ENCODE results near the gene CSTB.

The CSTB gene

GRCh38 chr21:43767984-43768867 is 7.9 kb downstream of the CSTB start:
- DNase-seq (ENCODE audit: low read depth in 2 of 2) = no peak

GRCh38 chr21:43767498-43767983 is 8.6 kb downstream of the CSTB start:
- no peak for DNase-seq (ENCODE audit: low read depth in 2 of 2)

DNA sequence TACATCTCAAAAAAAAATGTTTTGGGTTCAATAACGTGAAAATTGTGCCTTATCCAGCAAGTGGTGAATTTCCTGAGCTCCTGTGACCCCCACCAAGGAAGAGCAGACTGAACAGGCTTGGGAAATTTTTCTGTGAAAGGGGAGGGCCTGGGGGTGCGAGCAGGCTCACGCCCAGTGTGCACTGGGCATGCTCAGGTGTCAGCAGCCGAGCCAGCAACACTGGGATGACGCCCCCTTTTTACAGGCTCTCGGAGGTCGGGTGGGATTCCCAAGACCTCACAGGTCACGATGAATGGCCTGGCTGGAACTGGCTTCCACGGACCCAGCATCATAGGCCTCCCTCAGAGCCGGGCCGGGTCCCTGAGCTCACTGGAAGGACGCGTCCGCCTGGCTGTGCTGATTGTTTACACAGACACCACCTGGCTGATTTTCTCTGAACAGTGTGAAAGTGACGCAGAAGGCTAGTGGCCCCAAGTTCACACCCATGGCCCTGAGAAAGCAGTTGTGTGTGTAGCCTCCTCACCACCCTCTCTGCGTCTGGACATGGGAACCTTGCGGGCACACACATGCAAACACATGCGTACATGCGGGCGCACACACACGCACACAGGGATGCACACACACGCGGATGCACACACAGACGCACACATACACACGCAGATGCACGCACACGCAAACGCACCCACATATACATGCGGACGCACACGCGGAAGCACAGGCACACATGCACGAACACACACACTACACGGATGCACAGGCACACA is 9.2 kb downstream of the CSTB start:
- no peak for DNase-seq (ENCODE audit: low read depth in 2 of 2)

GRCh38 chr21:43764576-43765495 is 11.3 kb downstream of the CSTB start:
- DNase-seq (ENCODE audit: low read depth in 2 of 2) = no peak

DNA sequence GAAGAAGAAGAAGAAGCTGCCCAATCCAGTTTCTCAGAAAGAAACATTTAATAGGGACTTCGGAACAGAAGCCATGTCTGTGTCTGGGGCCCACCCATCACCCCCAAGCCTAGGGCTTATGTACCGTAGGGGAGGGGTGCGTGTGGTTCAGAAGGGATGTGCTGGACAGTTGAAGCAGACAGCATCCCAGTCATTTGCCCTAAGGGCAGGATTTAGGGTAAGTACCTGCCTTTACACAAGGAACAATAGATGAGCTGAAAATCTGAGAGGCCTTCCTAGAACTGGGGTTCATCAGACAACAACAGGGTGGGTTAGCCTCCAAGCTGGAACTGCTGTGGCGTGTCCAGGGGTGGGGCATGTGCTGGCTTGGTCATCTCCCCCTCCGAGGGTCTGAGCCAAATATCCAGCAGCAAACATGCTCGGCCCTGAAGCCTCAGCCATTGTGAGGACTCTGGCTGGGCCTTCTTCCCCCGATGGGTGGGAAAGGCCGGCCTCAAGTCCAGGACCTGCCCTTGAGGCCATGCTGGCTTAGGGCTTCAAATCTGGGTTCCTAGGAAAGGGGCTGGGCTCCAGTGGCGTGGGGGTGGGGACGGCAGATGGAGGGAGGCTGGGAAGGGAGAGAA is 12.1 kb downstream of the CSTB start:
- no peak for DNase-seq (ENCODE audit: low read depth in 2 of 2)

GRCh38 chr21:43762303-43763128 is 13.6 kb downstream of the CSTB start:
- DNase-seq (ENCODE audit: low read depth in 2 of 2) = no peak

DNA sequence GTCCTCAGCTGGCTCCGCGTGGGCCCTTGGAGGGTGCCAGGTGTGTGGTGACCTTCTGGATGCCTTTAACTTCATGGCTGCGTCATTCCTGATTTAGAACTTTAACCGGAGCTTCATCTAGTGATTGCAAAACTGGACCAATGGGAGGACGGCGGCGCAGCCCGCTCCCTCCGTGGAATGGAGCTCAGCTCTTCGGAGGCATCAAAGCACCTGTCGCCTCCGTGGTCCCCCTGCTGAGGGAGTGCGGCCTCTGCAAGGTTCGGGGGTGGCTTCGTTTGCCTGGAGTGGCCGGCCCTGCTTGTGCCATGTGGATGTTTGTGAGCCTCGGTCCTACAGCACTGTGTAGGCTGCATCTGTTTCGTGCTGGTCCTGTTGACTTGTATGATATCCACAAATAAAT is 14.2 kb downstream of the CSTB start:
- no peak for DNase-seq (ENCODE audit: low read depth in 2 of 2)

GRCh38 chr21:43760391-43760958 is 15.6 kb downstream of the CSTB start:
- no peak for DNase-seq (ENCODE audit: low read depth in 2 of 2)

DNA sequence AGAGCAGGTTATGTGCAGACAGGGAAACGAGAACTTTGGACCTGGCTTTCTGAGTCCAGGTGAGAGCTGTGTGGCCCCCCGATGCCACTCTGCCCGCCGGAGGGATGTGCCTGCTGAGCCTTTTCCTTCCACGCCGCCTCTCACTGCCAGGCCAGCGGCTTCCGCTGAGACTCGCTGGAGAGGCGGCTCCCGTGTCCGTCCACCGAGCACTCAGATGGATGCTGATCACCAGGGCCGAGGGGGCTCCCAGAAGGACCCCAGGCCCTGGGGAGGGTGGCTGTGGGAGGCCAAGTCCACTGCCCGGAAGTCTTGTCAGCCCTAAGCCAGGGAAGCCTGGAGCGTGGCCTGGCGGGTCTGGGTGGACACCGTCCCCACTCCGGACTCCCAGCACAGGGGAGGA is 16.5 kb downstream of the CSTB start:
- no peak for DNase-seq (ENCODE audit: low read depth in 2 of 2)

GRCh38 chr21:43758811-43759210 is 17.3 kb downstream of the CSTB start:
- DNase-seq (ENCODE audit: low read depth in 2 of 2) = no peak

- DNase-seq (ENCODE audit: low read depth in 2 of 2) = no peak
These were observed 17.9 kb downstream of the CSTB start for GRCh38 chr21:43758111-43758641.

DNA sequence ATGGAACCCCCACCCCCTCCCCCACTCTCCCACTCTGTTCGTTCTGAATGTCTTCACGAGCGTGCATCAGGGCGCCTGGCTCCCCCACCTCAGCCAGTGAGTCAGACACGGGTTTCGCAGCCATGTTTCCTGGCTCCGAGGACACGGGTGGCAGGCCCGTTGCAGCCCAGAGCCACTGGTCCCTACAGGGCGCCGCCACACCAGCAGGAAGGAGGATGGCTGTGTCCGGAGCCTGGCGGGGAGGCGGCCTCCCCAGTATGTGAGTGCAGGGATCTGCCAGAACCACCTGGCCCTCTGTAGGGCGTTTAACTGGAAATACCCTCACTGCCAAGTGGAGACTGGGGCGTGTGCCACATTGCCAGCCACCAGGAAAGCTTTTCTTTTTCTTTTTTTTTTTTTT is 18.5 kb downstream of the CSTB start:
- no peak for DNase-seq (ENCODE audit: low read depth in 2 of 2)

DNA sequence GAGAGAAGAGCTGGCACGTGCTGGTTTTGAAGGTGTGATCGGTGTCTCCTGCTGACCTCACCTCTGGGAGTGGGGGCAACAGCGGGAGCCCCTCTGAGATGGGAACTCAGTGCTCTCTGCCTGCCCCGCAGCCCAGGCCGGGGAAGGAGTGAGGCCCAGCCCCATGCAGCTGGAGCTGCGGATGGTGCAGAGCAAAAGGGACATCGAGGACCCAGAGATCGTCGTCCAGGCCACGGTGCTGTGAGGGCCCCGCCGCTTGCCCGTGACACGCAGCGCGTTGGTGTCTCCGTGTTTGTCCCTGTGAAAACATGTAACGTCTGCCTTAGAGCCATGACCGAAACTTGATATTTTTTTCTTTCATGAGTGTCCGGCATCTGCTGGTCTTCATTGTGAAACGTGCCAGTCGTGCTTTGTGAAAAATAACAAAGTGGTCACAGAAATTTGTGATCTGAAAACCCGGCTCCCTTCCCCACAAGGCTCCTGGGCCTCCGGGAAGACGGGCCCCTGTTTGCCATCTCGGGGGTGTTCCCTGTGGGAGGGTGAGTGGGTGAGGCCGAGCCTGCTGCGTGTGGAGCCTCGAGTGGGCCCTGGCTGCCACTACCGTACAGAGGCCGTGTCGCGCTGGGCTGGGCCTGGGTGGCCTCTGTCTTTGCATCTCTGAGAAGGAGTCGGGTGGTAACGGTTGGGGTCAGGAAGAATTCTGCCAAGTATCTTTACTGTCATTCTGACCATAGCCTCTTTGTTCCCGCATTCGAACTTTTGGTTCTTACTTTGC is 20.1 kb downstream of the CSTB start:
- no peak for DNase-seq (ENCODE audit: low read depth in 2 of 2)

DNA sequence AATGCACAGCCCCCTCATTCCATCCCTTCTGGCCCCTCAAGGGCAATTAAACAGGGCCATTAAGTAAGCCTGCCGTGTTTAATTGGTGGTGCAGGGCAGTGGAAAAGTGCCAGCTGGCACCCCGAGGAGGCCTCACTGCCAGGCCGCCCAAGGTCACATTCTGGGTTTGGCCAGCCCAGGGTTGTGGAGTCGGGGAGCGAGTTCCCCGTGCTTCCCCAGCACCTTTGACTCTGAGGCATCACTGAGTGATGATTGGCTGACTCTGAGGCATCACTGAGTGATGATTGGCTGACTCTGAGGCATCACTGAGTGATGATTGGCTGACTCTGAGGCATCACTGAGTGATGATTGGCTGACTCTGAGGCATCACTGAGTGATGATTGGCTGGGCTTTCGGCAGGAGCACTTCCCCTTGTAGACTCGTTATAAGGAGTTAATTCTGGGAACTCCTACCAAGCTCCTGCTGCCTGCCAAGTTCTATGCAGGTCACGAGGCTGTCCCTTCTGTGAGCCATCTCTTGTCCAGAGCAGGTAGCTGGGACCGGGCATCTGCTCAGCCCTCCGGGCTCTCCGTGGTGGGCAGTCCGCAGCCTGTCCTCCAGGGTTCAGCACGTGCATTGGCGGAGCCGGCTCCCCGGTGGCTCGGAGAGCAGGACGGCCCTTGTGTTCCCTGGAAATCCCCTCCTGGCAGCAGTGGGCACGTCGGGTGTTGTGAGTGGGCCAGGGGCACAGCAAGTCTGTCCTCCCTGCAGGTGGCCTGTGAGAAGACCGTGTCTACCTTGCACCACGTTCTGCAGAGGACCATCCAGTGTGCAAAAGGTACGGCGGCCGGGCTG is 20.9 kb downstream of the CSTB start:
- DNase-seq (ENCODE audit: low read depth in 2 of 2) = no peak

DNA sequence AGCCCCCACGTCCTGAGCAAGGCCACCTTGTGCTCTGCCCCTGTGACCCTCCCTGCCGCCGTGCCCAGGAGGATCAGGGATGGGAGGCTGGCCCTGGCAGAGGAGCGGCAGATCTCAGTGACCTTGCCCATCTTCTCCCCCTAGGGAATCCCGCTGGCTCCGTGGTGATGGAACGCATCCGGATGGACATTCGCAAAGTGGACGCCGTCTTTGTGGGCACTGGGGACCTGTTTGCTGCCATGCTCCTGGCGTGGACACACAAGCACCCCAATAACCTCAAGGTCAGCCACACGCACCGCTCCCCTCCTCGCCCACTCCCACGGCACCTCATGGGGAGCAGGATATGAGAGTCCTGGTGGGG is 22.7 kb downstream of the CSTB start:
- no peak for DNase-seq (ENCODE audit: low read depth in 2 of 2)

GRCh38 chr21:43752758-43753438 is 23.2 kb downstream of the CSTB start:
- no peak for DNase-seq (ENCODE audit: low read depth in 2 of 2)

DNA sequence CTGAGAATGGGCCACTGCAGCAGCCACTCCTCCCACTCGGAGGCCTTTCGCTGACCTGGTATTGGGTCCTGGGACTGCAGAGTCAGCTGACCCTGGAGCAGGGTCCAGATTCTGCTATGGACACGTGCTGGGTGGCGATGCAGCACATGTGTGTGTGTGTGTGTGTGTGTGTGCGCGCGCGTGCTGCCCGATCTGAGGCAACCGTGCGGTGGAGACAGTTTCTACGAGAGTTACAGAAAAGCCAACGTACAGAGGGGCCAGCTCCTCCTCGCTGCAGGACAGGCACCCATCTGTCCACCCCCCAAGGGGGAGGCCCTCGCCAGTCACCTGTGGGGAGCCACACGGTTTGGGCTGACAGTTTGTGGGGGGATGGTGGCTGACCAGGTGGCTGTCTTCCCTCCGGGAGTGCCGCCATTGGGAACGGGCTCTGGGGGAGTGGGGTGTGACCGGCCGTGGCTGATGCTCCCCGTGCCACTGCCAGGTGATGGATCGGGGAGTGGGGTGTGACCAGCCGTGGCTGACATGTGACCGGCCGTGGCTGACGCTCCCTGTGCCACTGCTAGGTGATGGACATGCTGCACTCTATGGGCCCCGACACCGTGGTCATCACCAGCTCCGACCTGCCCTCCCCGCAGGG is 24.0 kb downstream of the CSTB start:
- no peak for DNase-seq (ENCODE audit: low read depth in 2 of 2)

All from stimulated activated CD8-positive, alpha-beta memory T cell treated with anti-CD3 and anti-CD28 coated beads, Interleukin-15, amount 100 ng/mL, for 4 hours (primary cell).